Muscle of arm (tissue), 12 donors: ENCODE data around the gene AP3D1. TPM values are rescaled to one million over a fixed set of nuclear protein-coding genes. Genes with fewer than 3 reads are reported as not detected.
"Not testable (repeated sequence)": the region's sequence is repeated elsewhere in the genome, so short reads cannot be mapped to it uniquely, and the experiment has no call there.

ENCODE experiments used
- DNase-seq: peaks from one replicate; pipeline ENCODE4 v3.0.0-alpha.2; 2013
- polyA plus RNA-seq, 12 donors: library from polyadenylated mRNA; unstranded; fragments of 120-200 nt; gene quantifications; one replicate each; pipeline ENCODE4 v1.2.1, GENCODE V29; 2013; ENCODE audit not compliant: insufficient read length in 12 of 12

Gene AP3D1
- polyA plus RNA-seq, 12 donors: 32.3 to 77.2 (median 59.1) TPM; not detected in 1

DNA sequence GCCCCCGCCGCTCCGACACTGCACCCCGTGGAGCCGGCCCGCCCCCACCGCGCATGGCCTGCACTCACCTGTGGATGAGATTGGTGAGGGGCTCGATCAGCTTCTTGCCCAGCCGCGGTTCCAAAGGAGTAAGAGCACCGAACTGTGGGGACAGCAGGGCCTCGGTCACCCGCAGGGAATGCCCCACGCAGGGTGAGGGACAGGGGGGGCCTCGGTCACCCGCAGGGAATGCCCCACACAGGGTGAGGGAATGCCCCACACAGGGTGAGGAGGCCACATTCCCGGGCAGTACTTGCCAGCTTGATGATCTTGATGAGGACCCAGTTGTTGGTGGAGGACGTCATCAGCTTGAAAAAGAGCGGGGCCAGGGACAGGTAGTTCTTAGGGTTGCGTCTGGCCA is 22.3 kb downstream of the AP3D1 start:
- DNase-seq: no peak

DNA sequence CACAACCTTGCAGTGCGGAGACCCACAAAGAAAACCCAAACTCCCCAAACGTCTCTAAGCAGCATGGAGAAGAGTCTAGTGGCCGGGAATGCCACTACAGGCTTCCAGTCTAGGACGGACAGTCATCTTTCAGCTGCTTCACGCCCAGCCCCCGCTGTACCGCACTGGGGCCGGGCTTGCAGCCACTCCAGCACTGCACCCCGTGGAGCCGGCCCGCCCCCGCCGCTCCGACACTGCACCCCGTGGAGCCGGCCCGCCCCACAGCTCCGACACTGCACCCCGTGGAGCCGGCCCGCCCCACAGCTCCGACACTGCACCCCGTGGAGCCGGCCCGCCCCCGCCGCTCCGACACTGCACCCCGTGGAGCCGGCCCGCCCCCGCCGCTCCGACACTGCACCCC is 23.1 kb downstream of the AP3D1 start:
- not testable (repeated sequence) for DNase-seq

DNA sequence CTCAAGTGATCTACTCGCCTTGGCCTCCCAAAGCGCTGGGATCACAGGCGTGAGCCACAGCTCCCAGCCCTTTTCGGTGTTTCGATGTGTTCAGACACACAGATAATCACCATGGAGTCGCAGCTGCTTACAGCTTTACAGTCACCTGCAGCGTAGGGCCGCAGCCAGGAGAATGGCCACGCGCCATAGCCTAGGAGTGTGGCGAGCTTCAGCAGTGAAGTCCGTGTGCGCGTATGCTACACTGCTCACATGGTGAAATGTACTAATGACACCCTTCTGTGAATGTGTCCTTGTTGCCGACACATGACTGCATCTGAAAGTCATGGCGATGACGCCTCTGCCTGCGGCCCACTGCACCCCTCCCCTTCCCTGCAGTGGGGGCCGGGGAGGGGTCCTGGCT is 23.6 kb downstream of the AP3D1 start:
- DNase-seq: no peak

DNA sequence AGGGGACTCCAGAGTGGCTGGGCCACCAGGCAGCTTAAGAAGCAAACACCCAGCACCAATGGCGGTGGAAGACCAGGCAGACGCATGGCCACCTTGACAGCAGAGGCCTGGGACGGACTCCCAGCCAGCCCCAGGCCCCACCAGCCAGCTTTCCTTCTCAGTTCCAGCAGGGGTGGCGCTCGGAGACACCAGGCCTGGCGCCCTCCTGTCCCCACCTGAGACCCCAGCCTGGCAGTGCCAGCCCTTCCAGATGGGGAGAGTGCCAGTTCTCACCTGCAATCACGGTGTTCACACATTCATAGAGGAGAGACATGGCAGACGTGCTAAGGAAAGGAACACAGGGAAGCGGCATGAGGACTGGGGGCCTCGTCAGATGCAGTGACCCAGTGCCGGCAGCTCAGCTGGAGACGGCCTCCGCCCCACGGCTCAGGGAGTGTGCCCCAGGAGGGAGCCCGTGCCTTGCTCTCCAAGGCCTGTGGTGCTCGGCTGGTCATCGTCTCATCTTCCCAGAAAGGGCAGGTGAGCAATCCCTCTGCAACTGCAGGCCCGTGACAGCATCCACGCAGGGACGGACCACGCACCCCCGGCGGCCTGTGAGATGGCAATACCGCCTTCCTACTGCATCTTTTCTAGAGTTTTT is 24.4 kb downstream of the AP3D1 start:
- no peak for DNase-seq

DNA sequence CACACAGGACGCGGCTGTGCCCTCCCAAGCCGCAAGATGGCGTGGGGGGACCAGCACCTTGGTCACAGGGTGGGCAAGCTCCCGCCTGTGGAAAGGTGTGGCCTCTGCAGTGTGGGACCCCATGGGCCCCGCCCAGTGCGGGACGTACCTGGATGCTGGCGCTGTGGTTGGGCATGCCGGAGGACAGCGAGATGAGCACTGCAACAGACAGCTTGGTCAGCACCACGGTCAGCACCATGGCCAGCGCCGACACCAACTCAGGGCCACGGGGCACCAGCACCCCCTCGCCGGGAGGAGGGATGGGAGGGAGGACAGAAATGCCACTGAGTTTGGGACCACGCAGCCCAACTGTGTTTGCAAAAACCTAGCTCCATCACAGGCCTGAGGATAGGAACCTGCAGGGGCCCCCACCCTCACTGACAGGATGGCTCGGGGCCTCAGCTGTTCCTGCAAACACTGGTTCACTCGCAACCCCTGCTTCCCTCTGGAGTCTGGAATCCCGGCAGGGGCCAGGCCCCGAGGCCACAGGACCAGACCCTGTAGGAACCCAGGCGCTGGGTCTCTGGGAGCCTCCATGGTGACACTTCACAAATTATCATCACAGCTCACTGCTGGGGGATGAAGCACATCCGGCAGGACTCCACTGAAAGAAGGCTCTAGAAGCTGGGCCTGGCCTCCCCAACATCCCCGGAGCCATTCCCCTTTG is 27.5 kb downstream of the AP3D1 start:
- no peak for DNase-seq

DNA sequence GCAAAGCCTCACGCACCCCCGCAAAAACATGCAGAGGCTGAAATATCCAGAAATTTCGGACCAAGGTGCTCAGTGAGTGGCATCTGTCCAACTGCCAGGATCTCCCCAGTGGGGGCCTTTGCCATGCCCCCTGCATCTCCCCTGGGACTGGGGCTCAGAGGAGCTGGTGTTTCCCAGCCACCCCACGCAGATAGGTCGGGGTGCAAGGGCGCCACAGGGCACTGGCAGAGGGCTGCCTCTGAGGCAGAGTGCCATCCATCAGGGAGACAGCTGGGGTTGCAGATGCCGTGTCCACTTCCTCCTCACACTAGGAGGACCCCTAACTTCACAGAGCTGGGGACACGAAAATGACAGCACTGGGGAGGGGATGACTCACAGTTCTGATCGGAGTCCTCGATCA is 28.4 kb downstream of the AP3D1 start:
- no peak for DNase-seq

DNA sequence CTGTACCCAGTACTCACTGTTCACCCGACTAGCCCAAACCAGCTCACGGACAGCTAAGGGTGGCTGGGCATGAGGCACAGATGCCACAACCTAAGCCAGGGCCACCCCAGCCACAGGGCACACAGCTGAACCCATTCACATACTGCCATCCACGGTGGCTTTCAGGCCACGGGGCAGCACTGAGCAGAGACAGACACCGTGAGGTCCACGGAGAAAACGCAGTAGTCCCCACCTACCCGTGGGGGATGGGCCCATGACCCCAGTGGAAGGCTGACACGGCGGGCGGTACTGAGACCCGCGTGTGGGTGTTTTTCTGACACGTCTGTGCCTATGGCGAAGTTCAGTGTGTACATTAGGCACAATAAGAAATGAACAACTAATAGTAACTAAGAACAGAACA is 29.1 kb downstream of the AP3D1 start:
- no peak for DNase-seq

DNA sequence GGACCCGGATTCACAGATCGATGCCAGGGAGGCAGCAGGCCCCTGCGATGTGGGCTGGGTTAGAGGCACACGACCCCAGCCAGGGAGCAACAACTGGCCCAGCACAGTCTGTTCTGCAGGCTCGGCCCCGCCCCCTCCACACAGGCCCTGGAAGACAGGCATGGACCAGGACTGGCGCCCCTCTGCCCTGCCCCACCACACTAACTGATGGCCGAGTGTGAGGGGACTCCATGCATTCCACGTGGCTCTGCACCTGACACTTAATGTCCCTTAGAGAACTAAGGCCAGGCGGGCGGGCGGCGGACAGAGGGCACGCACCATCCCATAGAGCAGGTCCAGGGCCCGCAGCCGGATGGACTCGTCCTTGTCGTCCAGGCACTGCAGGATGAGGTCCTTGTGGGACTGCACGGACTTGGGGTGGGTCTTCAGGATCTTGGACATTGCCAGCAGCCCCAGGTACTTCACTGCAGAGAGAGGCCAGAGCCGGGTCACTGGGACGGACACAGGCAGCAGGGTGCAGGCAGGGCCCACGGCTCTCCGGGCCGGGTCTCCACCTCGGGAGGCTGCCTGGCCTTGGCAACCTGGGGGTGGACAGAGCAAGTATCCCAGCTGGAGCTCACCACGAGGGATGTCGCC is 29.8 kb downstream of the AP3D1 start:
- no peak for DNase-seq

DNA sequence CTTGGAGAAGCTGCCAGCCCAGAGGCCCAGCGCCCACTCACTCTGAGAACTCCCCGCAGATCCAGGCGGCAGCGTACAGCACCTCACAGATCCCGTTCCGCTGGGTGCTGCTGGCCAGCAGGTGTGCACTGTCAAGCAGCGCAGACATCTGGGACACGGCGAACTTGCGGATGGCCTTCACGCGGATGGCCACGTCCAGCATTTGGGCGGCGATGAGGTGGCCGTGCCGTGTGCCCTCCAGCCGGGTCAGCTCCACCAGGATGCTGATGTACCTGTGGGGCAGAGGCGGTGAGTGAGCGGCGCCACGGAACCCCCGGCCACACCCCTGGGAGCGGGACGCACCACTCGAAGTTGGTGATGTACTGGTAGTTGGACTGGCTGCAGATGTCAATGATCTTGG is 30.5 kb downstream of the AP3D1 start:
- DNase-seq: no peak

DNA sequence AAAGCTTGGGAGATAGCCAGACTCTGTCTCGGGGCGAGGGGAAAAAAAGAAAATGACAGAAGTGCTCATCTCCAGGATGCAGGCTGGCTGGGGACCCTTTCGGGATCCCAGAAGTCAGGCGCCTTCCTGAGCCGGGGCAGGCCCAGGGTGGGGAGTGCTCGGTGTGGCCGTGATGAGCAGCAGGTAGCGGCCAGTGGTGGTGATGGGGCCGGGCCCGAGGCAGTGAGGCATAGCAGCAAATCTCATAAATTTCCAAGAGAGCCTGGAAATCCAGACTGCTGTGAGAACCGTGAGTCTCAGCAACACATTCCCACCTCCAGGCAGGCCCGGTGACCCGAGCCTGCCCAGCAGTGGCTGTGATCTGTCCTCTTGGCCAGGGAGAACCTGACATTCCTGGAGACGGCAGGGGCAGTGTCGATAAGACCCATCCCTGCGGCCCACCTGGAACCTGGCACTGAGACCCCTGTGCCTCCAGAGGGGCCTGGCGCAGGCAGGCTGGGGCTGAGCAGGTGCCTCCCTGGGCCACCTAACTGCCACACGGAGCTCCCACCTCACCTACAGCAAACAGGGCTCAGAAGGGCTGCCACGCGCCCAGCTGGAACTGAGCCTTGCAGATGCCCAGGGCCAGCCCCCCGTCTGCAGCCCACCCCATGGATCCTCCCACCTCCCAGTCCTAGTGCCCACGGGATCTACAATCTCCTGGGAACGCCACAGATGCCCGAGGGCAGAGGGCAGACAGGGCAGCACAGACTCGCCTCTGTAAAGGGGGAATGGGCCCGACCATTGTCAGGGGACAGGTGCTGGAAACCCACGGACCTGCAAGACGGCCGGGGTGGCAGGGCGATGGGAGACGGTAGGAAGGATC is 31.2 kb downstream of the AP3D1 start:
- no peak for DNase-seq

DNA sequence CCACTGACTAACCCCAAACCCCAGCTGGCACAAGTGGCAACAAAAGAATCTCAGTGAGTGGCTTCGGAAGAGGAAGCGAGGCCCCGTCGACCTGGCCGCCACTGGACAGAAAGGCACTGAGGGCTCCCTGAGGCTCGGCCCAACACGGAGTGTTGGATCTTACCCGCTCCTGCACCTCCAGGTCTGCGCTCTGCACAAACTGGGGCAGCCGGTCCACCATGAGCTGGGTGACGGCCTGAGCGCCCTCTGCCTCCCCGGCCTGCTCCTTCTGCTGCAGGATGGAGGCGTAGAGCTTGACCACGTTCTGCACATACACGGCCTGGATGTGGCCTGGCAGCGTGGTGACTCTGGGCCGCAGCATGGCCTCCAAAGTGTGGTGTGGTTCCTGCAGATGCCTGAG is 32.9 kb downstream of the AP3D1 start:
- no peak for DNase-seq

DNA sequence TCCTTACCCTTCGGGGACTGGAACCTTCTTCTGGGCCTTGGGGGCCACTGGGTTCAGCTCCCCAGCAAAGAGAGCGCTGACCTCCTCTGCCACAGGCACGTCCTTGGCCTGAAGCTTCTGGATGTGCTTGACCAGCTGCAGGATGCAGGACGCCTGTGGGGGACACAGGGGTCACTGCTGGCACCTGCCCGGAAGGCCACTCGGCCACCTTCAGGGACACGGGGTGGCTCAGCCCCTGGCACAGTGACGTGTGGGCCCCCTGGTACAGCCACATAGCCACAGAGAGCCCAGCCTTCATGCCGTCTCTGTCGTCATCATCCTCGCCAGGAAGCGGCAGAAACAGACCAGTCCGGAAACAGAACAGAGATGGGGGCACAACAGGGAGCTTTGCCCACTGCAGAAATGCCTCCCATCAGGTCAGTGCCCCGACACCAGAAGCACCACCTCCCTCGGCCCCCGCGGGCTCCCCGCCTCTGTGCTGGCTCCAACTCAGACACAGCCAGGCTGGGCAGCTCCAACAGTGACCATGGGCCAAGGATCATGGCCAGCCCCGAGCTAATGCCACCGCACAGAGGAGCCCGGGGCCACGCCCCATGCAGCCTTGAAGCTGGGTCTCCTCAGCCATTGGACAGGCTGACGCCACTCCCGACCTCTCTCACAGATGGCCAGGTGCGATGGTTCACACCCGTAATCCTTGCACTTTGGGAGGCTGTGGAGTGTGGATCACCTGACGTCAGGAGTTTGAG is 34.0 kb downstream of the AP3D1 start:
- no peak for DNase-seq

DNA sequence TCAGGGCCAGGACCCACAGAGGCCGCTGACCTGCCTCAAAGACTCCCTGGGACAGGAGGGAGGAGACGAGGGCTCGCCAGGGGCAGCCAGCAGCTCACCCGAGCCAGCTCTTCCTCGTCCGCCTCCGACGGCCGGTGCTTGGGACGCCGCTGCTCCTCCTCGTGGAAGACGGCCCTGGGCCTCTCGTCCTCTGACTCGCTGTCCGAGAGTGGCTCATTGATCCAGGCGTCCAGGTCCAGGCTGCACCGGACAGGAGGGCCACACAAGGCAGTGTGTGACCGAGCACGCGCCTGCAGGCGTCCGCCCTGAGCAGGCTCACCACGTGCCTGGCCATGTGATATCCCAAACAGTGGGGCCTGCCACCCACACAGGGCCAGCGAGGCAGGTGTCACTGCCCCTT is 34.9 kb downstream of the AP3D1 start:
- DNase-seq: no peak

DNA sequence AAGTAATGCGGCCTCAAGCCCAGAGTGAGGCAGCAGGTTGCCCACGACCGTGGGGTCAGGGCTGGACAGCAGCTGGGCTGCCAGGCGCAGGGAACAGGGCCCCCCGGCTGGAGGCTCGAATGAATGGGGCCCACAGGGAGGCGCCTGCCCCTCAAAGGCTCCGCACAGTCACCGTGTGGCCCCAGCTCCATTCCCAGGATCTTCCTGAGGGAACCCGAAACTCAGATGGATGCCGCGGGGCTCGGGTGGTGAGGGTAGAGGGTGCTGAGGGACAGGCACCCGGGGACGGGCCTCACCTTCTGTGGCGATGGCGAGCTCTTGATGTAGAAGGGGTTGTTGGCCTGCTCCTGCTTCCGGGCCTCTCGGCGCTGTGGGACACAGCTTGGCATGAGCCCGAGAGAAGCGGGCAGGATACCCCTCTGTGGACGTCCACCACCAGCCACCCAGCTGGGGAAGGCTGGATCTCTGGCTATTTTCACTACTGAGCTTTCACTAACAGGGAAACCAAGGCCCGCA is 35.4 kb downstream of the AP3D1 start:
- DNase-seq: no peak

DNA sequence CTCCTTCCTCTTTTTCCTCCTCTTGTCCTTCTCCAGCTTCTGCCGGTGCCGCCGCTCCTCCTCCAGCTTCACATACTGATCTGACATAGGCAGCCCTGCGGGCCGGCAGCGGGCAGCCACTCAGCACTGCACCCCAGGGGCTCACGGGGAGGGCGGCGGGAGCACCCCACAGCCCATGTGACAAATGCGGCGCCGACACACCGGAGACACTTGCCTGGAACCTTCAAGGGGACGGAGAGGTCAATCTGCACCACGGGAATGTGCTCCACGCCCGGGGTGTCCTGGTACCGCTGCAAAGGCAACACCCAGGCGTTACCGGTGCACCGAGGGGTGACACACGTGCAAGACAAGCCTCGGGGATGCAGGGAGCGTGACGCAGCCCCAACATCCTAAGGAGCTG is 36.0 kb downstream of the AP3D1 start:
- DNase-seq: no peak

DNA sequence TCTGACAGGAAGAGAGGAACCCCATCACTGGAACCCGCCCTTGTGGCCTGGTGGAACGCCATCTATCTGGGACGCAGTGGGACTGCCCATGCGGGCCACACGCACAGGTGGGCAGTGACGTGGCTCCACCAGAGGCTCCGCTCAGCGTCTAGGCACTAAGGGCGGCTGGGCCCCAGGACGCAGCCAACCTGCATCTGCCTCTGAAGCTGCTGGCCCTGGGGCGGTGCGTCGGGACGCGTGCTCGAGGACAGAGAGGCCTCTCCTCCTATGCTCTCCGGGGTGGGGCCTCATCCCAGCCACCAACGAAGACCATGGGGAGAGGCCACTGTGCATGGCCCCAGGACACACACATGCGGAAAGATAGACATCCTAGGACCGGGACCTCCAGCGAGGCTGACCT is 36.5 kb downstream of the AP3D1 start:
- no peak for DNase-seq

DNA sequence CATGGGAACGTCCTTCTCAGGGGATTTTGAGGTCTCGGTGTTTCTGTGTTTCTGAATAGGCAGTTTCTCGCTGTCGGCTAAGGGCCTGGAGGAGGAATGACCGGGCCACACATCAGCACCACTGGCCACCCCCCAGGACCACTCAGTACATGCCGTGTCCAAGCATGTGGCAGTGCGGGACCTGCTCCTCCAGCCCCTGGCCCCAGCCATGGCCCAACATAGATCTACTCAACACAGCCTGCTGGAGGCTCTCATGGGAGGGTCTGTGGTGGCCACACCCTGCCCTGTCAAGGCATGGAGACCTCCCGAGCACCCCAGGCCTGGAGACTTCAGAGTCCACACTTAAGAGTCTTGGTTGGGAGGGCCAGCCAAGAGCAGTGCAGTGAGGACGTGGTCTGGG is 37.1 kb downstream of the AP3D1 start:
- DNase-seq: no peak

DNA sequence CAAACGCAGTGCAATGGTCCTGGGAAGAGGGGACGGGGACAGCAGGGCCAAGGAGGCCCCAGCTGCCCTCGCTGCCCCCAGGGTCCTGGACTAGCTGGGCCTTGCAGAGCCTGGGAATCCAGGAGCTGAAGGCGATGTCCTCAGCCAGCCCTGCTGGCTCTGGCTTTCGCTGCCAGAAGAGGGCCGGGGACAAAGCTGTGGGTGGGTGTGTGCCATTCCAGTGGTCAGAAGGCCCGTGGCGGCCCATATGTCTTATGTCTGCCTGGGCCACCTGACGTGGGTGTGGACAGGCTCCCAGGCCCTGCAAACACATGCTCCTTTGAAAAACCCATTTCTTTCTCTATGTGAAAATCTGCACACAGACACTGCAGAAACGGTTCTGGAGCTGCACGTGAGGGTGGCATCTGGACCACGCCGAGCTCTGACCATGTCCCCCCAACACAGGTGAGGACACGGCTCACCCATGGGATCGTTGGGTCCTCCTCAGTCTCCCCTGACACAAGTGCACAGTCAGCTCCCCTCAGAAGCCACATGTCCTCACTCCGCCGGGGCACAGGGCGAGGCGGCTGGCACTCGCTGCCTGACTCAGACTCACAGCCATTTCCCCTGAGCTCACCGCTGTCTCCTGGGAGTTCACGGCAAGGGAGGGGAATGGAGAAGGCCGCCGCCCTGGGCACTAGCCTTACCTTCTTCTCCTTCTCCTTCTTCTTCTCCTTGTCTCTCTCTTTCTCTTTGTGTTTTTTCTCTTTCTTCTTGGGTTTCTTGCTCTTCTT is 37.7 kb downstream of the AP3D1 start:
- no peak for DNase-seq

DNA sequence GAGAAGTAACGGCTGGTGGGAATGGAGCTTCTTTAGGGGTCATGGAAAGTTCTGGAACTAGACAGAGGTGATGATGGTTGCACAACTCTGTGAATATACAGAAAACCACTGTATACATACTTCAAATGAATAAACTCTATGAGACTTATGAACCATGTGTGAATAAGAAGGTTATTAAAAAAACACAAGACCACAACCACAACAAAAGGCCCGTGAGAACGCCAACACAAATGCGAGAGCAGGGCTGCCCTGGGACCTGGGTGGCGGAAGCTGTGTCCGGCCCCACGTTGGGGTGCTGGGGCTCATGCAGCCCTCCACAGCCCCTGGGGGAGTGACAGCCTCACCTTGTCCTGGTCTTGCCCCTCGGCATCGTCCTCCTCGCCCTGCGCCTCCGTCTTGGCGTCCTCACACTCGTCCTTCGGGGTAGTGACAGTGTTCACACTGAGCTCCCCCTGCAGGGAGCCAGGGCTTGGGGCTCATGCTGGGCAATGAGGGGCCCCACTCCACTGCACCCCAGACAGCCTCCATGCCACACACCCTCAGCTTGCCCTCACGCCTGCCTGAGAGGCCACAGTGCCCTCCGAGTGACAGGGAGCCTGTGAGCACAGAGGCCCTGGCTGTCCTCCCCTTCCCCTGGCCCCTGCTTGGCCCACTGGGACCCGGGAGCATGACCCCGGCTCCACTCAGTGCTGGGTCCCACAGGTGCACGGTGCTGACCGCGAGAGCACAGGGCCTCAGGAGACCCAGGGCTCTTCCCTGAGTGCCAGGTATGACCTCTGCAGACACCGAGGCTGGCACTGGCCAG is 38.6 kb downstream of the AP3D1 start:
- DNase-seq: no peak

DNA sequence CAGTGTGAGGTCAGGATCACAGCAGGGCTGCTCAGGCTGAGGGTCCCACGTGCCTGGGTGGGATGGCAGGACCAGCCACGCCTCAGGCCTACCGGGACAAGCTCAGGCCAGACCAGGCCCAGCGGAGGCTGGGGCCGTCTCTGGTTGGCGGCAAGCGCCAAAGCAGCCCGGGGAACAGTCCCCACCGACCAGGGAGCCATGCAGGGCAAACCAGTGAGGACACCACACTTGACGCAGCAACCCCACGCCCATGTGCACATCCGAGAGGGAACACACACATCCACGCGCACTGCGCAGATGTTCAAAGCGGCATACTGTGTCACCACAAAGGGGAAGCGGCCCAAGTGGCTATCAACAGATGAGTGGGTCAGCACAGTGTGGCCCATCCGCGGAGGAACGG is 39.5 kb downstream of the AP3D1 start:
- DNase-seq: no peak
